Cardiac fibroblast (primary cell): Measurements from ENCODE around the gene DGUOK.
"Not testable (repeated sequence)": the region's sequence is repeated elsewhere in the genome, so short reads cannot be mapped to it uniquely, and the experiment has no call there.

Source experiments
- DNase-seq, 2 donors: peaks; one replicate each; pipeline versions ENCODE4 v3.0.0 to v3.0.0-alpha.2; 2010; ENCODE audit warnings: low read depth in 2 of 2
- H3K4me3 ChIP-seq, 2 donors: replicated peaks in 1 of 2; 1 replicate in 1 of 2; 2 replicates in 1 of 2; pipeline ENCODE4 v1.5.1; 2011; ENCODE audit warnings: low read depth in 2 of 2, low read length in 2 of 2, mild to moderate bottlenecking in 2 of 2, moderate library complexity in 1 of 2
- TF ChIP-seq, protein P1 (sequence below): IDR thresholded peaks from one replicate; pipeline ENCODE4 v1.5.1; 2011; ENCODE audit warnings: low read depth, mild to moderate bottlenecking, low read length, inconsistent platforms

Gene DGUOK

DNA sequence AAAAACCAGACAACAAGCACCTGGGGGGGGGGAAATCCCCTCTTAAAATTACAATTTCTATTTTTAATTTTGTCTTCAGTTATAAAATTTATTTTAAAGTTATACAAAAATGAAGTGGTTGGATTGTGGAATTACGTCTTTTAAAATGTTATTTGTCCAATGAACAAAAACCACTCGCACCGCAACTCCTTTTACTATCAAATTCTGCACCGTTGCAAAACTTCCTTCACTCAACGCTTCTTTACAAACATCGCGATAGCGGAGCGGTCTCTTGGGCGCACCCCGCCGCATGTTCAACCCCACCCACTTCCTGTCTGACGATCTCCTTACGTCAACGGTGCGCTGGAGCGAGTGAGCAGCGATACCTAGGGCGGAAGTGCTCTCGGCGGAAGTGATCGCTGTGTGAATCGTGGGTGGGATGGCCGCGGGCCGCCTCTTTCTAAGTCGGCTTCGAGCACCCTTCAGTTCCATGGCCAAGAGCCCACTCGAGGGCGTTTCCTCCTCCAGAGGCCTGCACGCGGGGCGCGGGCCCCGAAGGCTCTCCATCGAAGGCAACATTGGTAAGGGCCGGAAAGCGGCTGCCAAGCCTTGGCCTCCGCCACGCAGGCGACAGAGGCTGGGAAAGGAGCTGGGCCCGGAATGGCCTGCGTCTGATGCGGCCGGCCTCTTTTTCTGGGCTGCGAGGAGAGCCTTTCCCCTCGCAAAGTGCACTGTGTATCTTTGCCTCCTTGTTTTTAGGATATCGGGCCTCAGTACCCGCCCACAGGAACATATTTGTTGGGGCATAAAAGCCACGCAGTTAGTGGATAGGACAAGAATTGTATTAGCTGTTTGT is at the start of gene DGUOK:
DGUOK (plus strand) TSS at position 388 of the 835 bp plus-strand sequence; CDS start at position 419, 31 bp downstream.
- TF ChIP-seq, protein P1, sequence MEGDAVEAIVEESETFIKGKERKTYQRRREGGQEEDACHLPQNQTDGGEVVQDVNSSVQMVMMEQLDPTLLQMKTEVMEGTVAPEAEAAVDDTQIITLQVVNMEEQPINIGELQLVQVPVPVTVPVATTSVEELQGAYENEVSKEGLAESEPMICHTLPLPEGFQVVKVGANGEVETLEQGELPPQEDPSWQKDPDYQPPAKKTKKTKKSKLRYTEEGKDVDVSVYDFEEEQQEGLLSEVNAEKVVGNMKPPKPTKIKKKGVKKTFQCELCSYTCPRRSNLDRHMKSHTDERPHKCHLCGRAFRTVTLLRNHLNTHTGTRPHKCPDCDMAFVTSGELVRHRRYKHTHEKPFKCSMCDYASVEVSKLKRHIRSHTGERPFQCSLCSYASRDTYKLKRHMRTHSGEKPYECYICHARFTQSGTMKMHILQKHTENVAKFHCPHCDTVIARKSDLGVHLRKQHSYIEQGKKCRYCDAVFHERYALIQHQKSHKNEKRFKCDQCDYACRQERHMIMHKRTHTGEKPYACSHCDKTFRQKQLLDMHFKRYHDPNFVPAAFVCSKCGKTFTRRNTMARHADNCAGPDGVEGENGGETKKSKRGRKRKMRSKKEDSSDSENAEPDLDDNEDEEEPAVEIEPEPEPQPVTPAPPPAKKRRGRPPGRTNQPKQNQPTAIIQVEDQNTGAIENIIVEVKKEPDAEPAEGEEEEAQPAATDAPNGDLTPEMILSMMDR, result no peak
- DNase-seq, result peak; percentile 100
- H3K4me3 ChIP-seq, result peak within 1 kb of the TSS; percentile 81 to 87

DNA sequence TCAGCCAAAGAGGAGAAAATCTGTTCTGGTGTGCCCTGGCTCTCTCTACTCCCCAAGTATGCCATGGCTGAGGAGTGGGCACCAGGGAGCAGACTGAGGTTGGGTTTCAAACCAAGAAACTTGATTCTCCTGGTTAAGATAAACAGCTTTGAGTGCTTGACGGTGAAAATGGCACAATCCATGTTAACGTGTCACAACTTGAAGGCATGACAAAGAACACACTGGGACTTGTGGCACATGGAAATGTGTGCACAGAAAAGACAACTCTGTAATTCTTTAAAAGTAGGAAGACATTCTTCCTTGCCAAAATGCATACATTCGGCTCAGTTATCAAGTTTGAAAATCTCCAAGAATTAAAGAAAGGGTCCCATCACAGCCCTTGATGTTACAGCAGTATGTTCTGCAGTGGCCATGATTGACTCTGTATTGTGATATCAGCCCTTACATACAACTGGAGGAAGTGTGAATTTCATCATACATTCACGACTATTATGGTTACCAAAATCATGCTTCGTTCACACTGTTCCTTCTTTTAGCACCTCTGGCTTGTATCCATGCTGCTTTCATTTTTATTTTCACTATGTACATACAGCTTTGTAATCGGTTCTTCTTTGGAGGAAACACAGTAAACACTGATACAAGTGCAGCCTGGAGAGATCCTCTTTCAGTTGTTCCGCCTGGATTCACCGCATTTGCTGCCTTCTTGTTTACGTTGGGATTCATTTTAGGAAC is 49.4 kb upstream of the DGUOK start:
- no peak for DNase-seq
- TF ChIP-seq, protein P1, result no peak

DNA sequence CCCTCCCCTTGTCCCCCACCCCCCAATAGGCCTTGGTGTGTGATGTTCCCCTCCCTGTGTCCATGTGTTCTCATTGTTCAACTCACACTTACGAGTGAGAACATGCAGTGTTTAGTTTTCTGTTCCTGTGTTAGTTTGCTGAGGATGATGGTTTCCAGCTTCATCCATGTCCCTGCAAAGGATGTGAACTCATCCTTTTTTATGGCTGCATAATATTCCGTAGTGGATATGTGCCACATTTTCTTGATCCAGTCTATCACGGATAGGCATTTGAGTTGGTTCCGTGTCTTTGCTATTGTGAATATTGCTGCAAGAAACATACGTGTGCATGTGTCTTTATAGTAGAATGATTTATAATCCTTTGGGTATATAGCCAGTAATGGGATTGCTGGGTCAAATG is 48.7 kb upstream of the DGUOK start:
- not testable (repeated sequence) for DNase-seq, H3K4me3 ChIP-seq

More for the DNA sequence above, 49.4 kb upstream of the DGUOK start:
- H3K4me3 ChIP-seq, result no peak overlapping the region

DNA sequence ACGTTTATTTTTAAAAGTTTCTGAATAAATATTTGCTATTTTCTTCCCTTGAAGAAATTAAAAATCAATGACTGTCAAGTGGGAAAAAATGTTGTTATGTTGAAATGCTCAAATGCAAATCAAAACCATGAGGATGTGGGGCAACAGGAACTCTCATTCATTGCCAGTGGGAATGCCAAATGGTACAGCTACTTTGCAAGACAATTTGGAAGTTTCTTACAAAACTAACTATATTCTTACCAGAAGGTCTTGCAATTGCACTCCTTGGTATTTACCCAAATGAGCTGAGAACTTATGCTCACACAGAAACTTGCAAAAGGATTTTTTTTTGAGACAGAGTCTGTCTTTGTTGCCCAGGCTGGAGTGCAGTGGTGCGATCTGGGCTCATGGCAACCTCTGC is 41.3 kb upstream of the DGUOK start:
- no peak overlapping the region for H3K4me3 ChIP-seq
- no peak for DNase-seq
- TF ChIP-seq, protein P1, result no peak

GRCh38 chr2:73886357-73886756 is 40.3 kb upstream of the DGUOK start:
- TF ChIP-seq, protein P1, result no peak
- no peak overlapping the region for H3K4me3 ChIP-seq
- DNase-seq, result no peak

DNA sequence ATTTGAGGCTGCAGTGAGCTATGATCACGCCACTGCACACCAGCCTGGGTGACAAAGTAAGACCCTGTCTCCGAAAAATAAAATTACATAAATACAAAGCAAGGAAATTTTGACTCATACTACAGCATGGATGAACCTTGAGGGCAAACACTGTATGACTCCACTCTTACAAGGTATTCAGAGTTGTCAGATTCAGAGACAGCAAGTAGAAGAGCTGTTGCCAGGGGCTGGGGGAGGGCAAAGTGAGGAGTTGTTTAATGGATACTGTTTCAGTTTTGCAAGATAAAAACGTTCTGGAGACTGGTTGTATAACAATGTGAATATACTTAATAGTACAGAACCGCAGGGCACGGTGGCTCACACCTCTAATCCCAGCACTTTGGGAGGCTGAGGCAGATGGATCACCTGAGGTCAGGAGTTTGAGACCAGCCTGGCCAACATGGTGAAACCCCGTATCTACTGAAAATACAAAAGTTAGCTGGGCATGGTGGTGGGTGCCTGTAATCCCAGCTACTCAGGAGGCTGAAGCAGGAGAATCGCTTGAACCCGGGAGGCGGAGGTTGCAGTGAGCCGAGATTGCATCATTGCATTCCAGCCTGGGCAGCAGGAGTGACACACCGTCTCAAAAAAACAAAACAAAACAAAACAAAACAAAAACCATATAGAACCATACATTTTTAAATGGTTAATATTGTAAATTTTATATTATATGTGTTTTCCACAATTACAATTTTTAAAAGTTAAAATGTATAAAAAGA is 38.9 kb upstream of the DGUOK start:
- peak in 1 of 2 donors; percentile 16 for DNase-seq

DNA sequence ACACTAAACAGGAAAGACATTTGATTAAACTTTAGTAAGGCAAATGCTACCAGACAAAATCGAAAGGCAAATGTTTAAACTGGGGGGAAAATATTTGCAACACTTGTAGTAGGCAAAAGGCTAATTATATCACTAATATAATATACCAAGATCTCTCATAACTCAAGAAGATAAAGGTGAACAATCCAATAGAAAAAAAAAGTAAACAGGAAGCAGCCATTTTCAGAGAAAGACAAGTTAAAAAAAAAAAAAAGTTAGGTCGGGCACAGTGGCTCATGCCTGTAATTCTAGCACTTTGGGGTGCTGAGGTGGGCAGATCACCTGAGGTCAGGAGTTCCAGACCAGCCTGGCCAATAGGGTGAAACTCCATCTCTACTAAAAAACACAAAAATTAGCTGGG is 38.3 kb upstream of the DGUOK start:
- TF ChIP-seq, protein P1, result no peak
- no peak for DNase-seq
- no peak overlapping the region for H3K4me3 ChIP-seq

More for the DNA sequence above, 38.9 kb upstream of the DGUOK start:
- not testable (repeated sequence) for H3K4me3 ChIP-seq
